OCI-LY1 (cell line): ENCODE results near the gene ASIP.

Source experiments
- H2AFZ ChIP-seq: fragments of 200-600 bp; sonication (generic), shearing (Covaris generic); 2 replicates; pipeline ENCODE4 v1.6.0; 2014; ENCODE audit warnings: antibody characterized with exemption, mild to moderate bottlenecking, low read length
- H3F3A ChIP-seq: fragments of 200-600 bp; sonication (generic), shearing (Covaris generic); 2 replicates; pipeline ENCODE4 v1.6.0; 2014; ENCODE audit warnings: mild to moderate bottlenecking, antibody characterized with exemption, low read length, moderate library complexity; ENCODE audit not compliant: insufficient read depth
- H3K27ac ChIP-seq: fragments of 200-600 bp; sonication (generic); 2 replicates; pipeline ENCODE4 v1.5.1; 2014; ENCODE audit warnings: low read length, mixed run types, mild to moderate bottlenecking, low read depth; ENCODE audit not compliant: poor library complexity, severe bottlenecking
- H3K27me3 ChIP-seq: fragments of 200-600 bp; sonication (generic); 2 replicates; pipeline ENCODE4 v1.6.0; 2014; ENCODE audit warnings: antibody characterized with exemption, mild to moderate bottlenecking, low read length, moderate library complexity; ENCODE audit not compliant: insufficient read depth
- H3K36me3 ChIP-seq: fragments of 200-600 bp; sonication (generic); 2 replicates; pipeline ENCODE4 v1.6.1; 2014; ENCODE audit warnings: mild to moderate bottlenecking, antibody characterized with exemption, low read length, moderate library complexity, mixed read lengths; ENCODE audit not compliant: insufficient read depth
- H3K4me1 ChIP-seq: fragments of 200-600 bp; sonication (generic); 2 replicates; pipeline ENCODE4 v1.5.1; 2014; ENCODE audit warnings: mild to moderate bottlenecking, low read length, moderate library complexity; ENCODE audit not compliant: insufficient read depth, severe bottlenecking
- H3K4me2 ChIP-seq: fragments of 200-600 bp; sonication (generic), shearing (Covaris generic); 2 replicates; pipeline ENCODE4 v1.6.1; 2014; ENCODE audit warnings: low read length
- H3K4me3 ChIP-seq: fragments of 200-600 bp; sonication (generic); 2 replicates; pipeline ENCODE4 v1.5.1; 2014; ENCODE audit warnings: low read length, low read depth, mild to moderate bottlenecking, mixed read lengths; ENCODE audit not compliant: poor library complexity, severe bottlenecking
- H3K79me2 ChIP-seq: fragments of 200-600 bp; shearing (Covaris generic); 2 replicates; pipeline ENCODE4 v1.6.1; 2016; ENCODE audit warnings: mixed run types, low read length, mixed read lengths; ENCODE audit not compliant: insufficient read depth
- H3K9ac ChIP-seq: fragments of 200-600 bp; sonication (generic), shearing (Covaris generic); 2 replicates; pipeline ENCODE4 v1.6.1; 2014; ENCODE audit warnings: mild to moderate bottlenecking, low read length, mixed read lengths
- H3K9me2 ChIP-seq: fragments of 200-600 bp; sonication (generic), shearing (Covaris generic); 2 replicates; pipeline ENCODE4 v1.6.1; 2014; ENCODE audit warnings: low read depth, mild to moderate bottlenecking, low read length, mixed read lengths
- H3K9me3 ChIP-seq: fragments of 200-600 bp; shearing (Covaris generic); 2 replicates; pipeline ENCODE4 v1.6.1; 2014; ENCODE audit warnings: low read length, mixed read lengths
- H4K20me1 ChIP-seq: fragments of 200-600 bp; sonication (generic), shearing (Covaris generic); 2 replicates; pipeline ENCODE4 v1.6.0; 2016; ENCODE audit warnings: mild to moderate bottlenecking, low read length; ENCODE audit not compliant: insufficient read depth
- CTCF ChIP-seq: fragments of 200-600 bp; sonication (generic), shearing (Covaris generic); IDR thresholded peaks from 2 replicates; pipeline ENCODE4 v1.5.1; 2017; ENCODE audit warnings: mild to moderate bottlenecking, antibody characterized with exemption, low read length, moderate library complexity, mixed read lengths
- EZH2 ChIP-seq: fragments of 200-600 bp; sonication (generic), shearing (Covaris generic); IDR thresholded peaks from 2 replicates; pipeline ENCODE4 v1.8.0; 2017; ENCODE audit warnings: borderline replicate concordance, mixed run types, mild to moderate bottlenecking, antibody characterized with exemption, low read length, moderate library complexity, mixed read lengths

The ASIP gene

GRCh38 chr20:34233687-34234086, 7.5 kb upstream of the ASIP start:
- Histone ChIP-seq H3K9me3 (peaks cover 16% of the 10 kb centered on the region), H3K4me1 (no peaks in the 10 kb centered on the region), H3K9ac (no peak overlapping the region), H2AFZ (no peak overlapping the region), H3F3A (no peaks in the 10 kb centered on the region), H3K27ac (no peak overlapping the region), H3K36me3 (no peaks in the 10 kb centered on the region; the same call in 1 of the 2 replicates), H3K79me2 (no peaks in the 10 kb centered on the region), H3K27me3 (no peaks in the 10 kb centered on the region), H4K20me1 (no peaks in the 10 kb centered on the region), H3K4me3 (no peak overlapping the region), H3K4me2 (no peak overlapping the region), H3K9me2 (no peaks in the 10 kb centered on the region)
- no peak for TF ChIP-seq EZH2
- TF ChIP-seq CTCF: no peak

- TF ChIP-seq EZH2 (no peak), CTCF (no peak)
- Histone ChIP-seq H3K36me3 (no peaks in the 10 kb centered on the region; the same call in 1 of the 2 replicates), H3K9ac (no peak overlapping the region), H2AFZ (no peak overlapping the region), H3K9me3 (peaks cover 16% of the 10 kb centered on the region), H3K27me3 (no peaks in the 10 kb centered on the region), H3F3A (no peaks in the 10 kb centered on the region), H4K20me1 (no peaks in the 10 kb centered on the region), H3K9me2 (no peaks in the 10 kb centered on the region), H3K27ac (no peak overlapping the region), H3K4me2 (no peak overlapping the region), H3K4me1 (peaks cover 12% of the 10 kb centered on the region), H3K4me3 (no peak overlapping the region), H3K79me2 (no peaks in the 10 kb centered on the region)
Measured at GRCh38 chr20:34235875-34236274, 5.3 kb upstream of the ASIP start.

- Histone ChIP-seq H2AFZ (no peak overlapping the region), H3K4me3 (no peak overlapping the region), H3K9ac (no peak overlapping the region), H3K79me2 (no peaks in the 10 kb centered on the region), H3K36me3 (no peaks in the 10 kb centered on the region; the same call in 1 of the 2 replicates), H4K20me1 (no peaks in the 10 kb centered on the region), H3K27me3 (no peaks in the 10 kb centered on the region), H3K4me1 (peaks cover 32% of the 10 kb centered on the region), H3K9me2 (no peaks in the 10 kb centered on the region), H3K4me2 (no peak overlapping the region), H3K9me3 (peaks cover 12% of the 10 kb centered on the region), H3K27ac (no peak overlapping the region), H3F3A (no peaks in the 10 kb centered on the region)
- TF ChIP-seq CTCF: no peak
- TF ChIP-seq EZH2: no peak
Measured at GRCh38 chr20:34237942-34238341, 3.3 kb upstream of the ASIP start.
